Fibroblast of lung (primary cell): ENCODE measurements around the gene IRAK3. TPM values are rescaled to one million over a fixed set of nuclear protein-coding genes. Genes with fewer than 3 reads are reported as not detected.

Experiments used
- DNase-seq, 2 donors: peaks; one replicate each; pipeline versions ENCODE4 v3.0.0 to v3.0.0-alpha.2; 2010; ENCODE audit warnings: low read depth in 2 of 2
- H2AFZ ChIP-seq: 2 replicates; pipeline ENCODE4 v1.5.1; 2012; ENCODE audit warnings: low read length, control low read depth, inconsistent platforms
- H3K27ac ChIP-seq: 2 replicates; pipeline ENCODE4 v1.5.1; 2011; ENCODE audit warnings: low read length, control low read depth; ENCODE audit not compliant: insufficient read depth
- H3K27me3 ChIP-seq: 2 replicates; pipeline ENCODE4 v1.5.1; 2011; ENCODE audit warnings: mild to moderate bottlenecking, low read length; ENCODE audit not compliant: control insufficient read depth, insufficient read depth
- H3K36me3 ChIP-seq: 2 replicates; pipeline ENCODE4 v1.5.1; 2011; ENCODE audit warnings: low read length; ENCODE audit not compliant: control insufficient read depth, insufficient read depth
- H3K4me1 ChIP-seq: 2 replicates; pipeline ENCODE4 v1.5.1; 2011; ENCODE audit warnings: low read length; ENCODE audit not compliant: control insufficient read depth, insufficient read depth; ENCODE audit errors: extremely low read depth
- H3K4me2 ChIP-seq: 2 replicates; pipeline ENCODE4 v1.5.1; 2011; ENCODE audit warnings: low read length, control low read depth; ENCODE audit not compliant: insufficient read depth; ENCODE audit errors: extremely low read depth
- H3K4me3 ChIP-seq, 4 experiments: fragments of 200-600 bp in 1 of 4; sonication (generic) in 1 of 4; replicated peaks in 1 of 4; 2 replicates each; pipeline ENCODE4 v1.5.1; 2011 to 2016; ENCODE audit warnings: low read length in 4 of 4, low read depth in 3 of 4, mild to moderate bottlenecking in 3 of 4, control low read depth in 2 of 4, inconsistent platforms in 1 of 4, mixed read lengths in 1 of 4; ENCODE audit not compliant: insufficient read depth in 1 of 4; ENCODE audit errors: control extremely low read depth in 1 of 4
- H3K79me2 ChIP-seq: 2 replicates; pipeline ENCODE4 v1.5.1; 2012; ENCODE audit warnings: mild to moderate bottlenecking, low read length, inconsistent platforms; ENCODE audit not compliant: control insufficient read depth, insufficient read depth
- H3K9ac ChIP-seq: 2 replicates; pipeline ENCODE4 v1.5.1; 2011; ENCODE audit warnings: mild to moderate bottlenecking, low read length, control low read depth; ENCODE audit not compliant: insufficient read depth
- H3K9me3 ChIP-seq: 2 replicates; pipeline ENCODE4 v1.5.1; 2012; ENCODE audit warnings: low read depth, low read length; ENCODE audit not compliant: control insufficient read depth, insufficient read depth
- H4K20me1 ChIP-seq: 2 replicates; pipeline ENCODE4 v1.5.1; 2011; ENCODE audit warnings: low read length; ENCODE audit not compliant: control insufficient read depth, insufficient read depth; ENCODE audit errors: extremely low read depth
- CTCF ChIP-seq, 2 donors: IDR thresholded peaks in 1 of 2; conservative IDR thresholded peaks in 1 of 2; 1 replicate in 1 of 2; 2 replicates in 1 of 2; pipeline ENCODE4 v1.5.1; 2011 to 2012; ENCODE audit warnings: low read length in 2 of 2, control low read depth in 1 of 2, inconsistent platforms in 1 of 2, low read depth in 1 of 2, mild to moderate bottlenecking in 1 of 2
- EZH2 ChIP-seq: IDR thresholded peaks from 2 replicates; pipeline ENCODE4 v1.5.1; 2012; ENCODE audit warnings: low read length, control low read depth, mild to moderate bottlenecking; ENCODE audit errors: missing control alignments
- polyA plus RNA-seq, 2 donors: library from polyadenylated mRNA; depleted of rRNA in 1 of 2; stranded (reverse) in 1 of 2; unstranded in 1 of 2; fragments of >200 nt; gene quantifications; 2 replicates each; pipeline ENCODE4 v1.2.1, GENCODE V29; 2011 to 2012; ENCODE audit warnings: missing spikeins in 1 of 2
- total RNA-seq: library from RNA; depleted of rRNA; stranded (reverse); fragments of >200 nt; gene quantifications from 2 replicates; pipeline ENCODE4 v1.2.1, GENCODE V29; 2014

The IRAK3 gene
- total and polyA plus RNA-seq, 2 donors (not counting 1 experiment from before 2014, with no cell fraction given) = 3.2 to 11.1 TPM

- no peaks in the 10 kb centered on the region for H3K27me3 ChIP-seq
- H3K4me3 ChIP-seq = no peak overlapping the region
- no peak overlapping the region for H3K9ac ChIP-seq
- no peaks in the 10 kb centered on the region for H4K20me1 ChIP-seq
- no peak for DNase-seq
- peaks cover 2% of the 10 kb centered on the region for H3K4me1 ChIP-seq
- H2AFZ ChIP-seq = no peak overlapping the region
- H3K36me3 ChIP-seq = no peaks in the 10 kb centered on the region
- H3K4me2 ChIP-seq = no peak overlapping the region
- H3K9me3 ChIP-seq = no peaks in the 10 kb centered on the region
- no peak for TF ChIP-seq CTCF (conservative IDR thresholded peaks at IDR 0.05 in 1 of 2, IDR thresholded peaks at IDR 0.05 in 1 of 2; ENCODE audit: low read depth in 1 of 2, low read length in 2 of 2)
- no peak overlapping the region for H3K27ac ChIP-seq
- H3K79me2 ChIP-seq = peaks cover 70% of the 10 kb centered on the region
Measured at GRCh38 chr12:66163289-66163688, 25.7 kb upstream of the IRAK3 start.

GRCh38 chr12:66164349-66164821 lies 24.6 kb upstream of the IRAK3 start:
- H3K27ac ChIP-seq = no peak overlapping the region
- H3K79me2 ChIP-seq = peaks cover 73% of the 10 kb centered on the region
- no peaks in the 10 kb centered on the region for H3K9me3 ChIP-seq
- H3K4me3 ChIP-seq = no peak overlapping the region
- H3K4me2 ChIP-seq = no peak overlapping the region
- peak in 1 of 2 donors; percentile 59 for DNase-seq
- peaks cover 2% of the 10 kb centered on the region for H3K4me1 ChIP-seq
- no peaks in the 10 kb centered on the region for H3K36me3 ChIP-seq
- H3K27me3 ChIP-seq = no peaks in the 10 kb centered on the region
- TF ChIP-seq CTCF (conservative IDR thresholded peaks at IDR 0.05 in 1 of 2, IDR thresholded peaks at IDR 0.05 in 1 of 2; ENCODE audit: low read depth in 1 of 2, low read length in 2 of 2) (no peak), EZH2 (no peak)
- no peaks in the 10 kb centered on the region for H4K20me1 ChIP-seq
- H3K9ac ChIP-seq = no peak overlapping the region
- H2AFZ ChIP-seq = no peak overlapping the region

GRCh38 chr12:66165141-66165540 lies 23.9 kb upstream of the IRAK3 start:
- no peak for DNase-seq
- no peak for TF ChIP-seq CTCF (conservative IDR thresholded peaks at IDR 0.05 in 1 of 2, IDR thresholded peaks at IDR 0.05 in 1 of 2; ENCODE audit: low read depth in 1 of 2, low read length in 2 of 2)
- H3K9ac ChIP-seq = no peak overlapping the region
- peaks cover 2% of the 10 kb centered on the region for H3K4me1 ChIP-seq
- H4K20me1 ChIP-seq = no peaks in the 10 kb centered on the region
- H3K79me2 ChIP-seq = peaks cover 69% of the 10 kb centered on the region
- H3K27ac ChIP-seq = no peak overlapping the region
- H3K27me3 ChIP-seq = no peaks in the 10 kb centered on the region
- H3K9me3 ChIP-seq = no peaks in the 10 kb centered on the region
- H3K4me2 ChIP-seq = no peak overlapping the region
- H3K36me3 ChIP-seq = no peaks in the 10 kb centered on the region
- H2AFZ ChIP-seq = no peak overlapping the region
- H3K4me3 ChIP-seq = no peak overlapping the region
